ENCODE results near the gene PLAAT2. TPM values are rescaled to one million over a fixed set of nuclear protein-coding genes. Genes with fewer than 3 reads are reported as not detected.
"Not testable (repeated sequence)": the region's sequence is repeated elsewhere in the genome, so short reads cannot be mapped to it uniquely, and the experiment has no call there.

Gene PLAAT2
- polyA plus RNA-seq, 12 donors, result 0.25 to 0.68 TPM; not detected in 10

DNA sequence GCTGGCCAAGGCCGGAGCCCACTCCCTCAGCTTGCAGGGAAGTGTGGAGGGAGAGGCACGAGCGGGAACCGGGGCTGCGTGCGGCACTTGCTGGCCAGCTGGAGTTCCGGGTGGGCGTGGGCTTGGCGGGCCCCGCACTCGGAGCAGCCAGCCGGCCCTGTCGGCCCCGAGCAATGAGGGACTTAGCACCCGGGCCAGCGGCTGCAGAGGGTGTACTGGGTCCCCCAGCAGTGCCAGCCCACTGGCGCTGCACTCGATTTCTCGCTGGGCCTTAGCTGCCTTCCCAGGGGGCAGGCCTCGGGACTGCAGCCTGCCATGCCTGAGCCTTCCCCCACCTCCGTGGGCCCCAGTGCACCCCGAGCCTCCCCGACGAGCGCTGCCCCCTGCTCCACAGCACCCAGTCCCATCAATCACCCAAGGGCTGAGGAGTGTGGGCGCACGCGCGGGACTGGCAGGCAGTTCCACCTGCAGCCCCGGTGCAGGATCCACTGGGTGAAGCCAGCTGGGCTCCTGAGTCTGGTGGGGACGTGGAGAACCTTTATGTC, 13.0 kb downstream of the PLAAT2 start:
- not testable (repeated sequence) for DNase-seq

DNA sequence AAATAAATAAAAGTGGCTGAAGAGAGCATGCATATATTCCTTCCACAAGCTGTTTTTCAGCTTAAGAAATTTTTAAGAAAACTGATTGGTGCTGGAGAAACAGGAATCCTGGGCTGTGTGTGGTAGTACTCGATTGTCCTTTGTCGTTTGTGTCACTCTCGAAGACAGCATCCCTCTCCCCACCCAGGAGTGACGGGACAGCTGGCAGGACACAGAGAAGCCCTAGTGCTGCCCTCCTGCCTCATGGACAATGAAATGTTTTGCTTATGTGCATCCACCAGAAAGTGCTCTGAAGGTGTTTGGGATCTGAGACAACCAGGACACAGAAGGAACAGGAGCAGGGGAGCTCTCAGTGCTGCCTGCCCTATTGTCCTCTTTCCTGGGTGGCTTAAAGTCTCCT, 13.8 kb downstream of the PLAAT2 start:
- DNase-seq, result no peak

DNA sequence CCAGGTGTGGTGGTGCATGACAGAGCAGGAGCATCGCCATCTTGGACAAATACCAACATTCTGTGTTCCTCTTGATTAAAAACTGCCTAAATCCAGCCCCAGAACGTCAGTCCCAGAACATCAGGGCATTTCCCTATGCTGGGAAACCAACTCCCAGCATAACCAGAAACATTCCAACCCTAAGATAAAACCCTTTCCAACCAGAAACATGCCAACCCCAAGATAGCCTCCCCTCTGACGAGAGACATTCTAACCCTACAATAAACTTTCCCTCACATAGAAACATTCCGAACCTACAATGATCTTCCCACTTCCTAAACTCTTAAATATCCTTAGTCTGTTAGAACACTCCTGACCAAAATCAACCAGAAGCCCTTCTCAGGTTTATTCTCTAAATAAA, 15.0 kb downstream of the PLAAT2 start:
- no peak for DNase-seq

- DNase-seq, result no peak
Observed at GRCh38 chr11:63547061-63547460, 16.1 kb downstream of the PLAAT2 start.

- DNase-seq, result no peak
Observed at GRCh38 chr11:63543711-63544110, 19.5 kb downstream of the PLAAT2 start.

DNA sequence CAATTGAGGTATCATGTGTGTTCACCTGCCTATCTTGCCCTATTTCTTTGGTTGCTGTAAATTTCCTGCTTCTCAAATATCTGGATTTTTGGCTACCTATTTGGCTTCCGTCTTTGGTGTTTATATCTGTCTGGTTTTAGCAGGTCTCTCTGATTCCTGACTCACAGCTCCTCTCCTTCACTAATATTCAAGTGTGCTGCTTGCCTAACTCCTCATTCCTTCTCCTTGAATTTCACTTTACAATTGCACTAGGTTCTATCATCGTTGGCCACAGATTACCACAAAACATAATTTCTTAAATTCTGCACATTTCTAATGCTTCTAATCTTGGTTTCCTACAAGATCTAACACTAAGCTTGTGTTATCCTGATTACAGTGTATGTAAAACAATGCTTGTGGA, 20.7 kb downstream of the PLAAT2 start:
- not testable (repeated sequence) for DNase-seq

DNA sequence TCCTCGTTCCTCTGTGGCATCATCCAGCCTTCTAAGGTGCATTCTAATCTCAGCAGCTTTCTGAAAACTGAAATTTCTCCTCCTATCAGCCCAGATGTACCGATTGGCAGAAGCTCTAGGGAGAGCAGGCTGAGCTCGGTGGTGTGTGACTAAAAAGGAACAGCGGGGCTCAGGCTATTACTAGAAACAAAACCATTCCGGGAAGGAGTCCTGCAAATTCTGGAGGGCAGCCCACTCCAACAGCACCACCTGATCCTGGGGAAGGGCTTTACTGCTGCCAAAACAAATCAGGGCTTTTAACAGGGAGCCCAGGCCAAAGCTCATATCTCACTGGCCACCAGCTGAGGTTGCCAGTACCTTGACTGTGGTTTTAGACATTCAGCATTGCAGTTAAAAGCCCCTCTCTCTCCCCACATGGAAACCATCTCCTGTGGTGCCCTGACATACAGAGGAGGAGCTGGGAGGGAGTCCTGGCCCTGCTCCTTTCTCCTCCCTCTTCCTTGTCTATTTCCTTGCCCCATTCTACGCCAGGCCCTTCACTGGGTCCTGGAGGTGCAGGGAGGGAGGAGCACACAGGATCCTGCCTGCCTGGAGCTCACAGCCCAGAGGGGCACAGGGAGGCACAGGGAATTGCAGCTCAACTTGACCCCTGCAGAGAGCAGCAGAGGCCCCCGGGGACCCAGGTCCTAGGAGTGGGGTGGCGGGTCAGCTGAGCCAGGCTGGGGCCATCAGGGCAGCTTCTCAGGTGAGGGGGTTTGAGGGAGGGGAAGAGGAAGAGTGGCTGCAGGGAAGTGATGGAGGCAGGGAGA, 25.7 kb downstream of the PLAAT2 start:
- peak; percentile 54 for DNase-seq

GRCh38 chr11:63536669-63537292, 26.4 kb downstream of the PLAAT2 start, which contains the start of gene PLAAT4:
TSS of gene PLAAT4 (plus strand) at chr11:63536808. CDS start at chr11:63536869, 61 bp downstream.
- DNase-seq, result peak; percentile 62

DNA sequence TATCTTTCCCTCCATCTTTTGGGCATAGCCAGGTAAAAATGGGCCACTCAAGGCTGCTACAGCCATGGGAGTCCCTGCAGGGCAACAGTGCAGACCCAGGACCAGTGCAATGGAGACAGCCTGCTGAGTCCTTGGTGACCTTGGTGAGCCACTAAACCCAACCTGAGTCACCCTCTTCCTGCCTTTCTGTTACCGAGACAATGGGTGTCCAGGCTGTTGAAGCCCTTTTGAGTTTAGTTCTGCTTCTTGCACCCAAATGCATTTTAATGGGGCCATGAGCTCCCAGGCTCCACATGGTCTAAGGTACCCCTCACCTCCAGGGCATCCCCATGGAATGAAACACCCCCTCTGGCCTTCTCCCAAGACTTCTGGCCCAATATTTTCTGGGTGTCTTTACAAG, 27.4 kb downstream of the PLAAT2 start:
- no peak for DNase-seq

- no peak for DNase-seq
Observed at GRCh38 chr11:63534895-63535461, 28.2 kb downstream of the PLAAT2 start.

GRCh38 chr11:63534076-63534475, 29.1 kb downstream of the PLAAT2 start:
- DNase-seq, result no peak

DNA sequence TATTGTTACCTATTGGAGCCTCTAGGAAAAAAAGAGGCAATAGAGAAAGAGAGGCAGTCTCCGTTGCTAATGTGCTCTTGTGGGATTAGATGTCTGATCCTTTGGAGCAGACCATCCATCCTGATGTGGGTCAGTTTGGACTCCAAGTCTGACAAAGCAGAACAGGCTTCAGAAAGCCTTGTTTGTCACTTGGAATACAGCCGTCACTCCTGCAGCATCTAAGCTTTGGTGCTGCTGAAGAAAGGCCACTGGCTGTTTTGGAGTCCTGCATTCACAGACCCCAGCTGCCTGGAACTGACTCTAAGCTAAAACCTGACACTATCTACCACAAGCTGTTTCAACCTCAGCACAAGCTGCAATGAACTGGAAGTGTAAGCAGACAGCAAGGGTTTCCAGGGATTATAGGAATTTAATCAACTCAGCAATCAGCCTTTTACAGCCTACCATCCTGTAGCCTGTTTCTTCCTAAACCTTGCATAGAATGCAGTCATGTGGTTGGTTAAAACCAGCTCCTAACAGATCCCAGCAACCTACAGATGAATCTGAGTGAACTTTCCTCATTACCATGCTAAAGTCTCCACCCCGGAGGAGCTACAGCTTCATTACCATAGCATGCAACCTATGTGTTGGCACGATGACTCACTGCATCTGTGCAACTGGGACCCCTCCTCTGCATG, 30.2 kb downstream of the PLAAT2 start:
- no peak for DNase-seq

GRCh38 chr11:63532117-63532516, 31.1 kb downstream of the PLAAT2 start:
- DNase-seq, result no peak

GRCh38 chr11:63531074-63531792, 31.9 kb downstream of the PLAAT2 start:
- not testable (repeated sequence) for DNase-seq

DNA sequence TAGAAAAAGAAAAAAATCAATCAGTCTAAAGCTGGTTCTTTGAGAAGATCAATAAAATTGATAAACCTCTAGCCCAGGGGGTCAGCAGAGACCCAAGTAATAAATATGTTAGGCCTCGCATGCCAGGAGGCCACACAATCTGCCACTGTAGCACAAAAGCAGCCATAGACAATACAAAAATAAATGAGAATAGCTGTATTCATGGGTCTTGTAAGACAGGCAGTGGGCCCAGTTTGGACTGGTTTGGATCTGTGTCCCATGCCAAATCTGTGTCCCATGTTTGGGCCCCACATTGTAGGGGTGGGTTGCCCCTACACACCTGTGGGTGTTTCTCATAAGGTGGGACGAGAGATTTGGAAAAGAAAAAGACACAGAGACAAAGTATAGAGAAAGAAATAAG, 33.2 kb downstream of the PLAAT2 start:
- DNase-seq, result no peak

DNA sequence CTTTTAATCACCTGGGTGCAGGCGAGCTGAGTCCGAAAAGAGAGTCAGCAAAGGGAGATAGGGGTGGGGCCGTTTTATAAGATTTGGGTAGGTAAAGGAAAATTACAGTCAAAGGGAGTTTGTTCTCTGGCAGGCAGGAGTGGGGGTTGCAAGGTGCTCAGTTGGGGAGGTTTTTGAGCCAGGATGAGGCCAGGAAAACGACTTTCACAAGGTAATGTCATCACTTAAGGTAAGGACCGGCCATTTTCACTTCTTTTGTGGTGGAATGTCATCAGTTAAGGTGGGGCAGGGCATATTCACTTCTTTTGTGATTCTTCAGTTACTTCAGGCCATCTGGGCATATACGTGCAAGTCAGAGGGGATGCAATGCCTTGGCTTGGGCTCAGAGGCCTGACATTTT, 33.8 kb downstream of the PLAAT2 start:
- not testable (repeated sequence) for DNase-seq

DNA sequence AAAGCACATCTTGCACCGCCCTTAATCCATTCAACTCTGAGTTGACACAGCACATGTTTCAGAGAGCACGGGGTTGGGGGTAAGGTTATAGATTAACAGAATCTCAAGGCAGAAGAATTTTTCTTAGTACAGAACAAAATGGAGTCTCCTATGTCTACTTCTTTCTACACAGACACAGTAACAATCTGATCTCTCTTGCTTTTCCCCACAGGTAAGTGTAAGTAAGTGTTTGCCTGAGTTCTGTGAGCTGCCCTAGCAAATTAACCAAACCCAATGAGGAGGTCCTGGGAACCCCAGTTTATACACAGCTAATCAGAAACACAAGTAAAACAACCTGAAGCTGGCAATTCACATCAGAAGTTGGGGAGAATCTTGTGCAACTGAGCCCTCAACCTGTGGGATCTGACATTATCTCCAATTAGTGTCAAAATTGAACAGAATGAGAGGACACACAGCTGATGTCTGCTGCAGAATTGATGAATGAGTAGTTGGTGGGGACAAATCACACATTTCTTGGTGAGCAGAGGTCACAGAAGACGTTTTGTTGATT, 34.4 kb downstream of the PLAAT2 start:
- DNase-seq, result not testable (repeated sequence)

GRCh38 chr11:63528156-63528555, 35.0 kb downstream of the PLAAT2 start:
- not testable (repeated sequence) for DNase-seq

DNA sequence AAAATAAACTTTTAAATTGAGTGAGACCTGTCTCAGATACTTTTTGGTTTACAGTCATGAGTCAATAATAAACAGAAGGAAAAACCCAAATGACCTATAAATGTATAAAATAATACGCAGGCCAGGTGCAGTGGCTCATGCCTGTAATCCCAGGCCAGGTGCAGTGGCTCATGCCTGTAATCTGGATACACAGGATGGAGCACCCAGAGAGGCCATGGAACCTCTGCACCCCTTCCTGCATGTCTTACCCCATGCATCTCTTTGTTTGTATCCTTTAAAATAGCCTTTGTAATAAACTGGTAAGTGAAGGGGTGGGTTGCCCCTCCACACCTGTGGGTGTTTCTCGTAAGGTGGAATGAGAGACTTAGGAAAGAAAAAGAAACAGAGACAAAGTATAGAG, 35.5 kb downstream of the PLAAT2 start:
- no peak for DNase-seq

- no peak for DNase-seq
Observed at GRCh38 chr11:63523151-63523550, 40.0 kb downstream of the PLAAT2 start.

DNA sequence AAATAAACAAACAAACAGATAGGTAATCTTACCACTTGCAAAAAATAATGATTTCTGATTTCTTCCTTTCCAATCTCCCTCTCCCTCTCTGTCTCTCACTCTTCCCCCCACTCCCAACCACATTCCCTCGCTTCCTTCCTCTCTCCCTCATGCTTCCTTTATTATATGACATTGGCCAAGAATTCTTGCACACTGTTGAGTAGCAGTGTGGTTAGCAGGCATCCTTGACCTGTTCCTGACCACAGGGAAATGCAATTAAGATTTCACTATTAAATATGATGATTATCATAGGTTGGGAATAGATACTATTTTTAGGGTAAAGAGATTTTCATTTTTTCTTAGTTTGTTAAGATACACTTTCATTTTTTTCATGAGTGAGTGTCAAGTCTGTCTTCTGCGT, 41.3 kb downstream of the PLAAT2 start:
- no peak for DNase-seq
